H1 (cell line): ENCODE measurements around the gene NMT2. TPM values are rescaled to one million over a fixed set of nuclear protein-coding genes. Genes with fewer than 3 reads are reported as not detected.

Source experiments
- BCL11A ChIP-seq, 2 experiments: IDR thresholded peaks; one replicate each; pipeline ENCODE4 v1.6.1; 2011; ENCODE audit warnings: low read depth in 2 of 2, low read length in 2 of 2, mild to moderate bottlenecking in 2 of 2
- POLR2A ChIP-seq, 2 experiments: IDR thresholded peaks; 1 replicate in 1 of 2; 2 replicates in 1 of 2; pipeline ENCODE4 v1.6.1; 2011; ENCODE audit warnings: low read depth in 2 of 2, low read length in 2 of 2, mild to moderate bottlenecking in 2 of 2; ENCODE audit errors: control extremely low read depth in 1 of 2
- ZNF274 ChIP-seq: IDR thresholded peaks from 2 replicates; pipeline ENCODE4 v1.7.0; 2012; ENCODE audit warnings: low read length, borderline replicate concordance; ENCODE audit errors: extremely low read depth
- polyA plus RNA-seq, 7 experiments: library from polyadenylated mRNA; depleted of rRNA in 3 of 7; stranded (reverse) in 5 of 7; unstranded in 2 of 7; fragments of >200 nt in 5 of 7; fragments of 200-250 nt in 2 of 7; gene quantifications; 1 replicate in 5 of 7; 2 replicates in 1 of 7; 4 replicates in 1 of 7; pipeline versions ENCODE4 v1.2.1 to v1.2.3, GENCODE V29; 2011 to 2013; ENCODE audit warnings: missing spikeins in 2 of 7, mixed read lengths in 2 of 7
- total RNA-seq: library from RNA; stranded (reverse); fragmentation: NEBNext Ultra II Directional; extraction: Animal tissue kit (Norgen Biotek cat#: 25700); gene quantifications from 2 replicates; pipeline ENCODE4 v1.2.1, GENCODE V29; 2021
- TF ChIP-seq, protein P1 (sequence below): fragments of 300-600 bp; sonication (generic); IDR thresholded peaks from 2 replicates; pipeline ENCODE4 v1.7.1; 2012; ENCODE audit warnings: low read length, moderate library complexity, mild to moderate bottlenecking, inconsistent platforms; ENCODE audit not compliant: insufficient replicate concordance

NMT2 gene
- total and polyA plus RNA-seq, 2 of the 8 experiments (the other 6 are each of a cell fraction or from before 2014, with no cell fraction given), result 4.4 to 15.4 TPM

DNA sequence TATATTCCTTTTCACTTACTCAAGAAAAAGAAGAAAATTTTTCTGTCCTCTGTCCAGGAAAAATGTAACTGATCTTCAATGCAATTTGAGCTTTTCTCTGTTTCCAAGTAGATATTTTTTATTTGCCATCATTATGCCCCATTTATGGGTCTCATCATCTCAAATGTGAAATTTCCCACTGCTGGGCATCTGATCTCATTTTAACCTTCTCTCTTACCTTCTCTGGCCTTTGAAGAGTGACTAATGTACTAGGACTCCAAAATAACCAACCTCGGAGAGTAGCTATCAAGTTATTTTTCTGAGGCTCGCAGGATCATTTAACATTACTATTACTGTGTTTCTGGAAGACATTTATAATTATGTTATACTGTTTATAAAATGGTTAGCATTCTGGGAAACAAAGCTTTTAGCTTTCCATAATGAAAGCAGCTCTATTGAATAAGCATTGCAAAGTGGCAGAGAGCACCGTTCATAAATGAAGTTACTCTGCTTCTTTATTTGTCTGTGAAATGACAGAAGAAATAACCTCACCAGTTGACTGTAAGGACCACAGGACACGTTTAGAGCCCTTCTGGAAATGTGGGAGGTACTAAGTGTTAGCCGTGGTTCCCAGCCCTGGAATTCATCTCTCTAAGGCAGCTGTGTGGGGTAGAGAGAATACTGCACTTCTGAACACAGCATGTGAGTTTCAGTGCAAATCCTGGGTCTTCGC lies 33.3 kb upstream of the NMT2 start (continued):
- TF ChIP-seq BCL11A (IDR thresholded peaks at IDR 0.05; ENCODE audit: low read depth in 2 of 2, low read length in 2 of 2) (no peak), ZNF274 (no peak), POLR2A (IDR thresholded peaks at IDR 0.05; ENCODE audit: control extremely low read depth in 1 of 2, low read depth in 2 of 2, low read length in 2 of 2) (no peak)
- TF ChIP-seq, protein P1, sequence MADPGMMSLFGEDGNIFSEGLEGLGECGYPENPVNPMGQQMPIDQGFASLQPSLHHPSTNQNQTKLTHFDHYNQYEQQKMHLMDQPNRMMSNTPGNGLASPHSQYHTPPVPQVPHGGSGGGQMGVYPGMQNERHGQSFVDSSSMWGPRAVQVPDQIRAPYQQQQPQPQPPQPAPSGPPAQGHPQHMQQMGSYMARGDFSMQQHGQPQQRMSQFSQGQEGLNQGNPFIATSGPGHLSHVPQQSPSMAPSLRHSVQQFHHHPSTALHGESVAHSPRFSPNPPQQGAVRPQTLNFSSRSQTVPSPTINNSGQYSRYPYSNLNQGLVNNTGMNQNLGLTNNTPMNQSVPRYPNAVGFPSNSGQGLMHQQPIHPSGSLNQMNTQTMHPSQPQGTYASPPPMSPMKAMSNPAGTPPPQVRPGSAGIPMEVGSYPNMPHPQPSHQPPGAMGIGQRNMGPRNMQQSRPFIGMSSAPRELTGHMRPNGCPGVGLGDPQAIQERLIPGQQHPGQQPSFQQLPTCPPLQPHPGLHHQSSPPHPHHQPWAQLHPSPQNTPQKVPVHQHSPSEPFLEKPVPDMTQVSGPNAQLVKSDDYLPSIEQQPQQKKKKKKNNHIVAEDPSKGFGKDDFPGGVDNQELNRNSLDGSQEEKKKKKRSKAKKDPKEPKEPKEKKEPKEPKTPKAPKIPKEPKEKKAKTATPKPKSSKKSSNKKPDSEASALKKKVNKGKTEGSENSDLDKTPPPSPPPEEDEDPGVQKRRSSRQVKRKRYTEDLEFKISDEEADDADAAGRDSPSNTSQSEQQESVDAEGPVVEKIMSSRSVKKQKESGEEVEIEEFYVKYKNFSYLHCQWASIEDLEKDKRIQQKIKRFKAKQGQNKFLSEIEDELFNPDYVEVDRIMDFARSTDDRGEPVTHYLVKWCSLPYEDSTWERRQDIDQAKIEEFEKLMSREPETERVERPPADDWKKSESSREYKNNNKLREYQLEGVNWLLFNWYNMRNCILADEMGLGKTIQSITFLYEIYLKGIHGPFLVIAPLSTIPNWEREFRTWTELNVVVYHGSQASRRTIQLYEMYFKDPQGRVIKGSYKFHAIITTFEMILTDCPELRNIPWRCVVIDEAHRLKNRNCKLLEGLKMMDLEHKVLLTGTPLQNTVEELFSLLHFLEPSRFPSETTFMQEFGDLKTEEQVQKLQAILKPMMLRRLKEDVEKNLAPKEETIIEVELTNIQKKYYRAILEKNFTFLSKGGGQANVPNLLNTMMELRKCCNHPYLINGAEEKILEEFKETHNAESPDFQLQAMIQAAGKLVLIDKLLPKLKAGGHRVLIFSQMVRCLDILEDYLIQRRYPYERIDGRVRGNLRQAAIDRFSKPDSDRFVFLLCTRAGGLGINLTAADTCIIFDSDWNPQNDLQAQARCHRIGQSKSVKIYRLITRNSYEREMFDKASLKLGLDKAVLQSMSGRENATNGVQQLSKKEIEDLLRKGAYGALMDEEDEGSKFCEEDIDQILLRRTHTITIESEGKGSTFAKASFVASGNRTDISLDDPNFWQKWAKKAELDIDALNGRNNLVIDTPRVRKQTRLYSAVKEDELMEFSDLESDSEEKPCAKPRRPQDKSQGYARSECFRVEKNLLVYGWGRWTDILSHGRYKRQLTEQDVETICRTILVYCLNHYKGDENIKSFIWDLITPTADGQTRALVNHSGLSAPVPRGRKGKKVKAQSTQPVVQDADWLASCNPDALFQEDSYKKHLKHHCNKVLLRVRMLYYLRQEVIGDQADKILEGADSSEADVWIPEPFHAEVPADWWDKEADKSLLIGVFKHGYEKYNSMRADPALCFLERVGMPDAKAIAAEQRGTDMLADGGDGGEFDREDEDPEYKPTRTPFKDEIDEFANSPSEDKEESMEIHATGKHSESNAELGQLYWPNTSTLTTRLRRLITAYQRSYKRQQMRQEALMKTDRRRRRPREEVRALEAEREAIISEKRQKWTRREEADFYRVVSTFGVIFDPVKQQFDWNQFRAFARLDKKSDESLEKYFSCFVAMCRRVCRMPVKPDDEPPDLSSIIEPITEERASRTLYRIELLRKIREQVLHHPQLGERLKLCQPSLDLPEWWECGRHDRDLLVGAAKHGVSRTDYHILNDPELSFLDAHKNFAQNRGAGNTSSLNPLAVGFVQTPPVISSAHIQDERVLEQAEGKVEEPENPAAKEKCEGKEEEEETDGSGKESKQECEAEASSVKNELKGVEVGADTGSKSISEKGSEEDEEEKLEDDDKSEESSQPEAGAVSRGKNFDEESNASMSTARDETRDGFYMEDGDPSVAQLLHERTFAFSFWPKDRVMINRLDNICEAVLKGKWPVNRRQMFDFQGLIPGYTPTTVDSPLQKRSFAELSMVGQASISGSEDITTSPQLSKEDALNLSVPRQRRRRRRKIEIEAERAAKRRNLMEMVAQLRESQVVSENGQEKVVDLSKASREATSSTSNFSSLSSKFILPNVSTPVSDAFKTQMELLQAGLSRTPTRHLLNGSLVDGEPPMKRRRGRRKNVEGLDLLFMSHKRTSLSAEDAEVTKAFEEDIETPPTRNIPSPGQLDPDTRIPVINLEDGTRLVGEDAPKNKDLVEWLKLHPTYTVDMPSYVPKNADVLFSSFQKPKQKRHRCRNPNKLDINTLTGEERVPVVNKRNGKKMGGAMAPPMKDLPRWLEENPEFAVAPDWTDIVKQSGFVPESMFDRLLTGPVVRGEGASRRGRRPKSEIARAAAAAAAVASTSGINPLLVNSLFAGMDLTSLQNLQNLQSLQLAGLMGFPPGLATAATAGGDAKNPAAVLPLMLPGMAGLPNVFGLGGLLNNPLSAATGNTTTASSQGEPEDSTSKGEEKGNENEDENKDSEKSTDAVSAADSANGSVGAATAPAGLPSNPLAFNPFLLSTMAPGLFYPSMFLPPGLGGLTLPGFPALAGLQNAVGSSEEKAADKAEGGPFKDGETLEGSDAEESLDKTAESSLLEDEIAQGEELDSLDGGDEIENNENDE, result no peak
